Skeletal muscle tissue (tissue), 4 donors: ENCODE measurements around the gene EID1. TPM values are rescaled to one million over a fixed set of nuclear protein-coding genes. Genes with fewer than 3 reads are reported as not detected.

ENCODE experiments used
- H3K27ac ChIP-seq: one replicate; pipeline ENCODE4 v1.7.0; 2013; ENCODE audit warnings: mild to moderate bottlenecking, low read depth, low read length, inconsistent platforms
- H3K27me3 ChIP-seq, 3 donors: one replicate each; pipeline ENCODE4 v1.7.0; 2013; ENCODE audit warnings: low read length in 3 of 3; ENCODE audit not compliant: control insufficient read depth in 3 of 3, insufficient read depth in 3 of 3
- H3K36me3 ChIP-seq, 3 donors: one replicate each; pipeline ENCODE4 v1.7.0; 2013; ENCODE audit warnings: low read length in 3 of 3; ENCODE audit not compliant: control insufficient read depth in 3 of 3, insufficient read depth in 3 of 3
- H3K4me1 ChIP-seq, 3 donors: one replicate each; pipeline ENCODE4 v1.7.0; 2013; ENCODE audit warnings: low read length in 3 of 3, mild to moderate bottlenecking in 3 of 3; ENCODE audit not compliant: control insufficient read depth in 3 of 3, insufficient read depth in 3 of 3
- H3K4me3 ChIP-seq, 3 donors: one replicate each; pipeline ENCODE4 v1.7.0; 2013; ENCODE audit warnings: low read length in 3 of 3
- H3K9ac ChIP-seq, 3 donors: one replicate each; pipeline ENCODE4 v1.7.0; 2013; ENCODE audit warnings: low read length in 3 of 3, mild to moderate bottlenecking in 3 of 3, moderate library complexity in 2 of 3, low read depth in 1 of 3
- H3K9me3 ChIP-seq, 3 donors: one replicate each; pipeline ENCODE4 v1.7.0; 2013; ENCODE audit warnings: low read length in 3 of 3; ENCODE audit not compliant: control insufficient read depth in 3 of 3
- total RNA-seq: library from RNA; depleted of rRNA; stranded (reverse); fragments of >200 nt; gene quantifications from one replicate; pipeline ENCODE4 v1.2.3, GENCODE V29; 2014
- donor health status: Osteomylitis.

The EID1 gene
- total RNA-seq, 1 donor from 2014 or later = 91.3 TPM

DNA sequence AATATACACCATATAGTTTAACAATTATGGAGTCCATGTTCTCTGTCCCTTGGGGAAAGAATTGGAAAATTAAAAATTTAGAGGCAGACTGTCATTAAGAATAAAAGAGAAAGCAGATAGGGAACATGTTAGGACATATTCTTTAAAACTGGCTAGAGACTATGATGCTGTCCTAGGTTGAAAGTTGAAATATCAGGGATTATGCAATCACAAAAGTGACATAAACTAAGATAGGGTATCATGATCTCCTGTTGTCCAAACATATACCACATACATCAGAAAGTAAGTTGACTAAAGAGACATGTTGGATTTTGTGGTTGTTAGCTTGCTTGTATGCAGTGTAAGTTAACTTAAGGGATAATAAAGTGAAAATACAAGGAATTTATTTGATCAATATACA lies 9.9 kb upstream of the EID1 start:
- no peak overlapping the region for H3K27ac ChIP-seq
- no peaks in the 10 kb centered on the region for H3K27me3 ChIP-seq
- no peak overlapping the region for H3K9ac ChIP-seq
- H3K9me3 ChIP-seq = no peaks in the 10 kb centered on the region
- H3K4me3 ChIP-seq = no peak overlapping the region
- H3K4me1 ChIP-seq = no peaks in the 10 kb centered on the region
- H3K36me3 ChIP-seq = no peaks in the 10 kb centered on the region

- H3K36me3 ChIP-seq = no peaks in the 10 kb centered on the region
- no peak overlapping the region for H3K9ac ChIP-seq
- H3K27ac ChIP-seq = no peak overlapping the region
- no peaks in the 10 kb centered on the region for H3K27me3 ChIP-seq
- no peak overlapping the region for H3K4me3 ChIP-seq
- no peaks in the 10 kb centered on the region for H3K4me1 ChIP-seq
- no peaks in the 10 kb centered on the region for H3K9me3 ChIP-seq
These were observed 9.4 kb upstream of the EID1 start for GRCh38 chr15:48868536-48868935.

- Histone ChIP-seq H3K9me3 (no peaks in the 10 kb centered on the region), H3K9ac (no peak overlapping the region), H3K27me3 (peaks cover 0 to 4% (median 2%) of the 10 kb centered on the region in 3 donors), H3K4me1 (no peaks in the 10 kb centered on the region), H3K27ac (no peak overlapping the region), H3K4me3 (no peak overlapping the region), H3K36me3 (no peaks in the 10 kb centered on the region)
These were observed 8.0 kb upstream of the EID1 start for GRCh38 chr15:48869966-48870365.

- H3K36me3 ChIP-seq = no peaks in the 10 kb centered on the region
- H3K4me1 ChIP-seq = no peaks in the 10 kb centered on the region
- H3K9ac ChIP-seq = no peak overlapping the region
- peaks cover 0 to 4% (median 2%) of the 10 kb centered on the region in 3 donors for H3K27me3 ChIP-seq
- no peak overlapping the region for H3K4me3 ChIP-seq
- H3K9me3 ChIP-seq = no peaks in the 10 kb centered on the region
- no peak overlapping the region for H3K27ac ChIP-seq
These were observed 6.4 kb upstream of the EID1 start for GRCh38 chr15:48871542-48871941.

GRCh38 chr15:48872632-48873031 lies 5.3 kb upstream of the EID1 start:
- Histone ChIP-seq H3K27ac (no peak overlapping the region), H3K4me1 (no peaks in the 10 kb centered on the region), H3K9me3 (no peaks in the 10 kb centered on the region), H3K9ac (no peak overlapping the region), H3K27me3 (peaks cover 0 to 4% (median 2%) of the 10 kb centered on the region in 3 donors), H3K4me3 (no peak overlapping the region), H3K36me3 (no peaks in the 10 kb centered on the region)

- H3K27me3 ChIP-seq = peaks cover 0 to 4% (median 2%) of the 10 kb centered on the region in 3 donors
- H3K36me3 ChIP-seq = no peaks in the 10 kb centered on the region
- H3K4me3 ChIP-seq = no peak overlapping the region
These were observed 2.5 kb upstream of the EID1 start for GRCh38 chr15:48875241-48875960.

DNA sequence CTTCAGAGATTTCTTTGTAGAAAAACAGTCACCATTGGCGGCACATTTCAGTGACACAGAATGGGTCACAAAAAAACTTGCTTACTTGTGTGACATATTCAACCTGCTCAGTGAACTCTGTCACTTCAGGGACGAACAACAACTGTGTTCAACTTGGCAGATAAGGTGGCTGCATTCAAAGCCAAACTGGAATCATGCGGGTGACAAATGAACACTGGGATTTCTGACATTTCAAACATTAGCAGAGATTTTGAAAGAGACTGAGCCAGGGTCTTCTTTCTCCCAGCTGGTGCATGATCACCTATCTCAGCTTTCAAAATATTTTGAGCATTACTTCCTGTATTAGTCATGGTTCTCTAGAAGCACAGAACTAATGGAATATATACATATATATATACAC lies 1.9 kb upstream of the EID1 start:
- Histone ChIP-seq H3K27ac (no peak overlapping the region), H3K9me3 (no peaks in the 10 kb centered on the region), H3K36me3 (no peaks in the 10 kb centered on the region), H3K27me3 (peaks cover 0 to 4% (median 2%) of the 10 kb centered on the region in 3 donors), H3K4me3 (no peak overlapping the region), H3K9ac (no peak overlapping the region), H3K4me1 (peaks cover 7 to 11% (median 7%) of the 10 kb centered on the region in 3 donors)

More at GRCh38 chr15:48875241-48875960, 2.5 kb upstream of the EID1 start:
- Histone ChIP-seq H3K9ac (no peak overlapping the region), H3K4me1 (peaks cover 7 to 11% (median 7%) of the 10 kb centered on the region in 3 donors), H3K9me3 (no peaks in the 10 kb centered on the region), H3K27ac (no peak overlapping the region)

GRCh38 chr15:48880070-48880634 lies 2.2 kb downstream of the EID1 start:
- Histone ChIP-seq H3K9ac (no peak overlapping the region), H3K4me1 (peaks cover 7 to 11% (median 7%) of the 10 kb centered on the region in 3 donors), H3K27me3 (no peaks in the 10 kb centered on the region), H3K4me3 (no peak overlapping the region), H3K36me3 (no peaks in the 10 kb centered on the region), H3K9me3 (no peaks in the 10 kb centered on the region), H3K27ac (no peak overlapping the region)

DNA sequence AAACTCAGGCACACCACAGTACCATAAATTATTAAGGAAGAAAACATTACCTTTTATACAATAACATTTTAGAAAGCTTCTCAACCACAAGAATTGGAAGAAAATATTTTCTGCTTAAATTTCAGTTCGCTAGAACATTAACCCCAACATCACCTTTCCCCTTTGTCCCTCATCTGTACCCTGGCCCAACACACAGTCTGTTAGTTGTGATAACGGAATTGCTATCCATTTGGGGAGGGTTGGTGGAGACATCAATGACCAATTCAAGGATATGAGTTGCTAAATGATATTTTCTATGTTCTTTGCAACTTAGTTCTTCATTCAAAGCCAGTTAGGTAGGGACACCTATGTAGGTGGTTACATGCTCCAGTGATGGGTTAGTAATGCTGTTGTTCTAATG lies 5.8 kb downstream of the EID1 start:
- Histone ChIP-seq H3K27me3 (no peaks in the 10 kb centered on the region), H3K36me3 (no peaks in the 10 kb centered on the region), H3K4me3 (no peak overlapping the region), H3K27ac (no peak overlapping the region), H3K4me1 (peaks cover 4 to 7% (median 6%) of the 10 kb centered on the region in 3 donors), H3K9ac (no peak overlapping the region), H3K9me3 (no peaks in the 10 kb centered on the region)

- H3K4me1 ChIP-seq = no peaks in the 10 kb centered on the region
- H3K27me3 ChIP-seq = no peaks in the 10 kb centered on the region
- no peak overlapping the region for H3K4me3 ChIP-seq
- H3K9ac ChIP-seq = no peak overlapping the region
- H3K9me3 ChIP-seq = no peaks in the 10 kb centered on the region
- H3K27ac ChIP-seq = no peak overlapping the region
- H3K36me3 ChIP-seq = no peaks in the 10 kb centered on the region
These were observed 9.2 kb downstream of the EID1 start for GRCh38 chr15:48887144-48887543.
